Endothelial cell of umbilical vein (primary cell): ENCODE results near the gene OR2L8. TPM values are rescaled to one million over a fixed set of nuclear protein-coding genes. Genes with fewer than 3 reads are reported as not detected.
"Not testable (repeated sequence)": the region's sequence is repeated elsewhere in the genome, so short reads cannot be mapped to it uniquely, and the experiment has no call there.

Source experiments
- BruUV-seq: library from RNA; stranded (reverse); fragments of 400-500 nt; replicated peaks from 2 replicates; lab custom pipeline; 2021; lab: Mats Ljungman, UMichigan
- CTCF ChIA-PET: fragments of 300-600, 350-600 bp; sonication (Branson Sonifier 250); formaldehyde crosslinking; loops from one replicate; lab custom pipeline; 2021; ENCODE audit warnings: antibody characterized with exemption, inconsistent platforms; lab: Charles Lee
- POLR2A ChIA-PET: fragments of 300-600, 350-600 bp; sonication (Branson Sonifier 250); formaldehyde crosslinking; loops from one replicate; lab custom pipeline; 2021; ENCODE audit warnings: antibody characterized with exemption, inconsistent platforms; lab: Charles Lee
- DNase-seq: peaks from one replicate; pipeline ENCODE4 v3.0.0-alpha.2; 2011; ENCODE audit warnings: low read depth, low spot score
- FAIRE-seq: peaks from 2 replicates; lab custom pipeline; 2011; peaks lifted over from hg19 to GRCh38; lab: Jason Lieb, UNC
- H2AFZ ChIP-seq: 2 replicates; pipeline ENCODE4 v1.6.0; 2012; ENCODE audit warnings: low read depth, low read length, control low read depth, inconsistent platforms
- H3K27ac ChIP-seq: 2 replicates; pipeline ENCODE4 v1.5.1; 2011; ENCODE audit warnings: low read depth, mild to moderate bottlenecking, control low read depth, low read length, moderate library complexity; ENCODE audit not compliant: insufficient read depth
- H3K27me3 ChIP-seq, 2 experiments: 2 replicates each; pipeline versions ENCODE4 v1.6.0 to v1.6.1; 2011; ENCODE audit warnings: low read length in 2 of 2, mixed read lengths in 1 of 2; ENCODE audit not compliant: control insufficient read depth in 2 of 2, insufficient read depth in 2 of 2
- H3K36me3 ChIP-seq, 2 experiments: 2 replicates in 1 of 2; 3 replicates in 1 of 2; pipeline ENCODE4 v1.5.1; 2011; ENCODE audit warnings: low read length in 2 of 2, mild to moderate bottlenecking in 1 of 2, moderate library complexity in 1 of 2; ENCODE audit not compliant: control insufficient read depth in 2 of 2, insufficient read depth in 2 of 2; ENCODE audit errors: extremely low read depth in 1 of 2
- H3K4me1 ChIP-seq: 3 replicates; pipeline ENCODE4 v1.5.1; 2011; ENCODE audit warnings: mild to moderate bottlenecking, low read length; ENCODE audit not compliant: control insufficient read depth, insufficient read depth; ENCODE audit errors: extremely low read depth
- H3K4me2 ChIP-seq: 2 replicates; pipeline ENCODE4 v1.6.1; 2011; ENCODE audit warnings: low read length, control low read depth, mixed read lengths; ENCODE audit not compliant: insufficient read depth
- H3K4me3 ChIP-seq, 3 experiments: fragments of 200-600 bp in 1 of 3; sonication (generic), shearing (Covaris generic) in 1 of 3; replicated peaks in 1 of 3; 2 replicates each; pipeline ENCODE4 v1.5.1; 2011 to 2016; ENCODE audit warnings: control low read depth in 3 of 3, low read length in 3 of 3, mild to moderate bottlenecking in 2 of 3, inconsistent platforms in 1 of 3, low read depth in 1 of 3, moderate library complexity in 1 of 3; ENCODE audit not compliant: insufficient read depth in 1 of 3
- H3K79me2 ChIP-seq: 2 replicates; pipeline ENCODE4 v1.6.0; 2012; ENCODE audit warnings: low read length, inconsistent platforms; ENCODE audit not compliant: control insufficient read depth, insufficient read depth
- H3K9ac ChIP-seq: replicated peaks from 2 replicates; pipeline ENCODE3; 2011; ENCODE audit warnings: low read length, control low read depth; ENCODE audit not compliant: insufficient read depth; ENCODE audit errors: extremely low read depth
- H3K9me1 ChIP-seq: replicated peaks from 3 replicates; pipeline ENCODE4 v1.6.0; 2011; ENCODE audit warnings: mild to moderate bottlenecking, low read length; ENCODE audit not compliant: control insufficient read depth, insufficient read depth; ENCODE audit errors: extremely low read depth
- H3K9me3 ChIP-seq: replicated peaks from 2 replicates; pipeline ENCODE4 v1.5.1; 2012; ENCODE audit warnings: low read length, inconsistent platforms; ENCODE audit not compliant: control insufficient read depth, insufficient read depth
- H4K20me1 ChIP-seq: replicated peaks from 2 replicates; pipeline ENCODE3; 2011; ENCODE audit warnings: mild to moderate bottlenecking, low read length; ENCODE audit not compliant: control insufficient read depth, insufficient read depth; ENCODE audit errors: extremely low read depth
- CTCF ChIP-seq, 2 donors: IDR thresholded peaks; 1 replicate in 1 of 2; 2 replicates in 1 of 2; pipeline ENCODE4 v1.5.1; 2011; ENCODE audit warnings: low read length in 2 of 2, mild to moderate bottlenecking in 2 of 2, moderate library complexity in 2 of 2, control low read depth in 1 of 2, inconsistent platforms in 1 of 2, low read depth in 1 of 2; ENCODE audit not compliant: insufficient read depth in 1 of 2; ENCODE audit errors: extremely low read depth in 1 of 2
- dilution Hi-C: fragments of 300-500 bp; cut with MboI; formaldehyde crosslinking; loops from one replicate; pipeline ENCODE4 v1.15.0; 2019; ENCODE audit warnings: low sequenced_read_pairs; ENCODE audit not compliant: extremely low pct_ligation_motif_present
- intact Hi-C: fragments of 100-400 bp; cut with micrococcal nuclease; formaldehyde crosslinking; loops from one replicate; pipeline ENCODE4 v1.10.0; 2022
- polyA plus RNA-seq, 4 experiments: library from polyadenylated mRNA; depleted of rRNA in 3 of 4; stranded (reverse) in 3 of 4; unstranded in 1 of 4; fragments of >200 nt; gene quantifications; 2 replicates each; pipeline versions ENCODE4 v1.2.1 to v1.2.3, GENCODE V29; 2011 to 2012; ENCODE audit warnings: missing spikeins in 1 of 4
- total RNA-seq: library from RNA; stranded (reverse); gene quantifications from 2 replicates; pipeline ENCODE4 v1.2.3, GENCODE V29; 2021

Gene OR2L8
- total and polyA plus RNA-seq, 2 donors (not counting 3 experiments of a cell fraction or from before 2014, with no cell fraction given): not detected

DNA sequence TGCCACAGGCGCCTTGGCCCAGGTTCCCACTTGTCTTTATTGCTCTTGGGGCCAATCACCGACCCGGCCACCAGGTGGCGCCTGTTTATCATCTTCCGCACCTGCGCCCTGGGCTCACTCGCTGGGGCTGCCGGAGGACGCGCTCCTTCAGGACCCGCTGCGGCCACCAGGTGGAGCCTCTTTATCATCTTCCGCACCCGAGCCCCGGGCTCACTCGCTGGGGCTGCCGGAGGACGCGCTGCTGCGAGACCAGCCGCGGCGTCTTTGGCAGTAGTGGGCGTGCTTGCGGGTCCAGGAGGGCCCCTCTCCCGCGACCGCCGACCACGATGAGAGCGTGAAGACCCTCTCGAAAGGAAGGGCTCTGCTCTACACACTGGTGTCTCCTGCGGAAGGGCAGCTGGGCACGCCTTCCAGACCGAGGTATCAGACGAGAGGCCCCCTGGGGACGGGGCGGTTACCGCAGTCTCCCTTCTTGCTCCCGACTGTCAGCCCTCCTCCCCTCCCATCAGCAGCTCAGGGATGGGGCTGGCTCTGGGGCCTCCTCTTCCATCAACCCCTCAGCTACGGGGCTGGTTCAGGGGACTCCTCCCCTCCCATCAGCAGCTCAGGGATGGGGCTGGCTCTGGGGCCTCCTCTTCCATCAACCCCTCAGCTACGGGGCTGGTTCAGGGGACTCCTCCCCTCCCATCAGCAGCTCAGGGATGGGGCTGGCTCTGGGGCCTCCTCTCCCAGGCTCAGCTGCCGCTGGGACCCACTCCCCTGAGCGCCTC is 11.5 kb upstream of the OR2L8 start:
- POLR2A ChIA-PET: not testable (repeated sequence)

More for the DNA sequence above, 11.5 kb upstream of the OR2L8 start:
- H3K79me2 ChIP-seq, H3K4me1 ChIP-seq, H3K36me3 ChIP-seq, CTCF ChIA-PET, H3K9ac ChIP-seq, BruUV-seq, H2AFZ ChIP-seq, H3K9me3 ChIP-seq, FAIRE-seq, dilution Hi-C loops, H3K27ac ChIP-seq, H3K9me1 ChIP-seq, H3K4me2 ChIP-seq, H4K20me1 ChIP-seq, H3K27me3 ChIP-seq: not testable (repeated sequence)
- DNase-seq: peak; percentile 15
- peak; percentile 60 to 69 for TF ChIP-seq CTCF (IDR thresholded peaks at IDR 0.05; ENCODE audit: extremely low read depth in 1 of 2, insufficient read depth in 1 of 2, low read depth in 1 of 2, low read length in 2 of 2)
- peak overlapping the region in 1 of 3 experiments; percentile 17 for H3K4me3 ChIP-seq
- intact Hi-C loops: loop anchor here (1.0 kb wide), 1 partner anchor 870 kb away; no protein-coding TSS in a partner anchor
